Muscle of back (tissue), 11 donors: ENCODE measurements around the gene TSPEAR. TPM values are rescaled to one million over a fixed set of nuclear protein-coding genes. Genes with fewer than 3 reads are reported as not detected.
A peak's percentile ranks its signal among the peaks of the same experiment; 100 is the strongest.
"Not testable (repeated sequence)": the region's sequence is repeated elsewhere in the genome, so short reads cannot be mapped to it uniquely, and the experiment has no call there.

Source experiments
- DNase-seq, 3 donors: peaks; one replicate each; pipeline versions ENCODE4 v3.0.0 to v3.0.0-alpha.2; 2013
- polyA plus RNA-seq, 10 donors: library from polyadenylated mRNA; unstranded; fragments of 120-200 nt; gene quantifications; one replicate each; pipeline ENCODE4 v1.2.1, GENCODE V29; 2013; ENCODE audit not compliant: insufficient read length in 10 of 10

TSPEAR gene
- polyA plus RNA-seq, 10 donors: 0.10 to 3.2 (median 0.22) TPM; not detected in 1

DNA sequence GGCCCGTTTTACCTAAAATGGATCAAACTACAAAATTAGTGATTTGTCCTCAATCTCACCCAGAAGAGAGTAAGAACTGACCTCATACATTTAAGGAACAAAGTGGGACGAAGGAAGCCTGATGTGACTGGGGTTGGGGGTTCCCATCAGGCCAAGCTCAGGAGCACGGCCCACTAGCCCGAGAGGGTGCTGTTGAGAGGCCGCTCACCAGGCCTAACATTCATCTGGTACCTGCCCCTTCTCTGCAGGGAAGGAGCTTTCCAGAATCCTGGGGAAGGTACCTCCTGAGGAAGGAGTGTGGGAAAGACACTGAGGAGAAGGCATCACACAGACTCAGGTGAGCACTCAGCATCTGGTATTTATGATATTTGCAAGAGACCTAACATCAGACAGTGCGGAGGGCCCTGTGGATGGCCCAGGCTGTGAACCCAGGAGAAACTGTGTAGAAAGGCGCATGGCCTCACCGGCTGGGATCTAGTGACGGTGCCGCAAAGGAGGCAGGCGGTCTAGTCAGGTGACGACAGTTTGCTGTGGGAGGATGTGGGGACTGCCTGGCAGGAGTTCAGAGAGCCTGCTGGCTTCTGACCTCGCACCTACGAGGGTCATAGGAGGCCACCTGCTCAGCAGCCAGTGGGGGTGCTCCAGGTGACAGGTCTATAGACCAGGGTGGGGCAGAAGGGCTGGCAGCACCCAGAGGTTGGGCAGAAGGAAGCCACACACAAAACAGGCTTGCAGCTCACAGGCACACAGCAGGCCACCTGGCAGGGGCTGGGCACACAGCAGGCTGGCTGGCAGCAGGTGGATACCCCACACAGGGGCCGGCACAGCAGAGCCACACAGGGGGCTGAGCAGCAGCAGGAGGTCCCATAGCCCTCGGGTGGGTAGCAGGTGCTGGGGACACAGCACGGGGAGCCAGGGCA is 57.5 kb downstream of the TSPEAR start:
- DNase-seq: no peak

DNA sequence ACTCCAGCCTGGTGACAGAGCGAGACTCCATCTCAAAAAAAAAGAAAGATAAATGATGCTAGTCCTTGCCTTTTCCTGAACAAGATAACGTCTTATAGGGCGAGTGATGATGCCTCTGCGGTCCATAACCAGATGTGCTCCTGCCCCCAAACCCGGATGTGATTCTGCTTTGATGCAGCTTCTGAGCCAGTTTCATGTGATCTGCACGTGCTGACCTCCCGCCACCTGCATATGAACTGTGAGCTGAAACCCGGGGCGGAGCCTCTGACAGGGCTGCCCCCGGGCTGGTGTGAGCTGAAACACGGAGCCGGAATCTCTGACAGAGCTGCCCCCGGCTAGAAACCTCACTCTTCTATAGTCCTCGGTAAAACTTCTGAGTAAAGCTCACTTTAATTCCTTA is 58.2 kb downstream of the TSPEAR start:
- DNase-seq: no peak

DNA sequence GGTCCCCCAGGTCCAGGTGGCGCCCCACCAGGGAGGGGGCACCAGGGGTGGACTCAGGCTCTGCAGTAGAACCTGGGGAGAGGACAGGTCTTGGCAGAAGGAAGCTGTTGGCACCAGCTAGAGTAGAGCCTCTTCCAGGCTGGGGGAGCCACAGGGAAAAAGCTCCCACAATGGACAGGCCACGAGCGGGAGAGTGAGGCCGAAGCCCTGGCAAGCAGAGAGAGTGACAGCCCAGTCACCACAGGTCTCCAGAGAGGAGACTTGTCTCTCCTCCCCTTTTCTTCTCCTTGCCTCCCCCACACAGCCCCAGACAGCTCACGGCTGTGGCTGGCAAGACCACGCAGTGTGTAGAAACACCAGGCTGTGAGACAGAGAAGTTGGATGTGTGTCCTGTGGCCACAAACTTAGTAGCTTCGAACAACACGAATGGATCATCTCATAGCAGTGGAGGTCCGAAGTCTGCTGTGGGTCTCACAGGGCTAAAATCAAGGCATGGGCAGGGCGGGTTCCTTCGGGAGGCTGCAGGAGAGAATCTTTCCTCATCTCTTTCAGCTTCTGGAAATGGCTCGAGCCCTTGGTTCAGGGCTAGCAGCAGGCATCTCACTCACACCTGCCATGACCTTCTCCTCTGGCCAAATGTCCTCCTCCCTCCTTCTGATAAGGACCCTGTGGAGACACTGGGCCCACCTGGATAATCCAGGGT is 60.2 kb downstream of the TSPEAR start:
- no peak for DNase-seq

DNA sequence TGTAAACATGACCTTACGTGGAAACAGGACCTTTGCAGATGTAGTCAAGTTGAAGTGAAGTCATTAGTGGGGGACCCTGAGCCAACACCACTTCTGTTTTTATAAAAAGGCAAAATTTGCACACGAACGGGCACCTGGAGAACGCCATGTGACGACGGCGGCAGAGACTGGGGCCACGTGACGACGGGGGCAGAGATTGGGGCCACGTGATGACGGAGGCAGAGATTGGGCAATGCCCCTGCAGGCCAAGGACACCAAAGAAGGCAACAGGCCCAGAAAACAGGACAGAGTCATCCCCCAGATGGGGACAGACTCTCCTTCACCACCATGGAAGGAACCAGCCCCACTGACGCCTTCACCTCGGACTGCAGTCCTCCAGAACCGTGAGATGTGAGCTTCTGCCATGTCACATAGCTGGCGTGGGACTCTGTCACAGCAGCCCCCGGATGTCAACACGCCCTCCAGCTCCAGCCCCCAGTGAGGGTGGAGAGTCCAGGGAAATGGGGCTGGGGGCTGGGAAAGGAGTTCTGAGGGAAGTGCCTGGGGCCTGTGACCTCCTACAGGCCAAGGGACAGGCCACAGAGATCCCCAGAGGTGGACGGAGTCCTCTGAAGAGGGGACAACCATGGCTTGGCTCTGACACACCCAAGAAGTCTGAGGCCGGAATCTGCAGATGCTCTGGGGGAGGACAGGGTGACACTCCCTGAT is 61.0 kb downstream of the TSPEAR start:
- DNase-seq: no peak

DNA sequence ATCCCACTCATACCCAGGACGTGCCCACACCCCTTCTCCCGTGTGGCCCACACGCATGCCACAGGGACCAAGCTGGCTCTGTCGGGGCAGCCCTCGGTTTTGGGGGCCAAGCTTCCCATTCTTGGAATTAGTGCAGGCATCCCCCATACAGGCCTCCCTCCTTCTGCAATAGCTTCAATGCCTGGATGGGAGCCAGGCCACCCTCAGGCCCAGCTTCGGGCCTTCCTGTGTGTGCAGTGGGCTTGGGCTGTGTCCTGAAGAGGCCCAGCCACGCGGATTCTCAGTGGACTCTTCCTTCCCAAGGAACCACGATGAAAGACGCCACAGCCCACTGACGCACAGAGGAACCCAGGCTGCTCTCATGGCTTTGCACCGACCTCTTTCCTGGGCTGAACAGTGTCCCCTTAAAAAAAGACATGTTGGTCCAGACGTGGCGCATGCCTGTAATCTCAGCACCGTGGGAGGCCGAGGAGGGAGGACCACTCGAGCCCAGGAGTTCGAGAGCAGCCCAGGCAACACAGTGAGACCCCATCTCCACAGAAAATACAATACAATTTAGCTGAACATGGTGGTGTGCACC is 61.8 kb downstream of the TSPEAR start:
- DNase-seq: peak in 1 of 3 donors; percentile 22

DNA sequence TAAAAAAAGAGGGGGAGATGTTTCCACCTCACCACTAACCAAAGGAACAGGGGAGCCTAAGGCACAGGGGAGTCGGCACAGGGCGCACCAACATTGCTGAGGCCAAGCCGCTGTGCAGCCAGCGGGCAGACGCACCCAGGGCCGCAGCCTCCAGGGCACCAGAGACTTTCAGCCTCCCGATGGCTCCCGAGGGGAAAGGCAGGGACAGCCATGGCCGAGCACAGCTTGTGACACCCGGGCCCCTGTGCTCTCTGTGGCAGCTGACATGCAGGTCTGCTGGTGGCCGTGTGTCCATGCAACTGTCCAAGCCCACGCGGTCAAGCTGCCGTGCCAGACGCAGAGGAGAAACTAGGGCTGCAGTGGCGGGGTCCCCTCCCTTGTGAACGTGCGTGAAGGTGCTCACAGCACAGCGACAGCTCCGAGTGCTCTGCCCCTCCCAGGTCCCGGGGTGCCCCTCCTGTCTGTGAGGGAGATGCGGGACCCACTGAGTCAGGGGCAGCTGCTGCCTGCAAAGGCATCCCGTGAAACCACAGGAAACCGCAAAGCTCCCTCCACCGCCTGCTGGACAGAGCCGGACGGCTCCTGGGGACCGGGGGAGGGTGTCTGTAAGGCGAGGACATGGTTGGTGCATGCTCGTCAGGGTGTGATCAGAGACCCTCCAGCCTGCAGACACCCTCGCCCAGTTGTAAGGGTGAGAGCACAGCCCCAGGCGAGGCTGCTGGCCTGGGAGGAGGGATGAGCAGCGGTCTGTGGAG is 62.6 kb downstream of the TSPEAR start:
- DNase-seq: no peak

DNA sequence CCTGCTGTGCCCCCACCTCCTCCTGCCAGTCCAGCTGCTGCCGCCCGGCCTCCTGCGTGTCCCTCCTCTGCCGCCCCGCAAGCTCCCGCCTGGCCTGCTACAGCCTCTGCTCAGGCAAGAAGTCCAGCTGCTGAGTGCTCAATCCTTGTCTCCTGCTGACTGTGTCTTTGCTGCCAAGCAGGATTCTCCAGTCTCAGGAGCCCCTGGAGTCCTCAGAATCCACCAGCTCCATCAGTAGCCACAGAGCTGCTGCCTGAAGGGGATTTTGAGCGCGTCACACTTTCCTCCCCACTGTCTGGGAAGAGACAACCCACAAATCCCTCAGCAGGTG is 64.2 kb downstream of the TSPEAR start:
- DNase-seq: peak in 1 of 3 donors; percentile 22

DNA sequence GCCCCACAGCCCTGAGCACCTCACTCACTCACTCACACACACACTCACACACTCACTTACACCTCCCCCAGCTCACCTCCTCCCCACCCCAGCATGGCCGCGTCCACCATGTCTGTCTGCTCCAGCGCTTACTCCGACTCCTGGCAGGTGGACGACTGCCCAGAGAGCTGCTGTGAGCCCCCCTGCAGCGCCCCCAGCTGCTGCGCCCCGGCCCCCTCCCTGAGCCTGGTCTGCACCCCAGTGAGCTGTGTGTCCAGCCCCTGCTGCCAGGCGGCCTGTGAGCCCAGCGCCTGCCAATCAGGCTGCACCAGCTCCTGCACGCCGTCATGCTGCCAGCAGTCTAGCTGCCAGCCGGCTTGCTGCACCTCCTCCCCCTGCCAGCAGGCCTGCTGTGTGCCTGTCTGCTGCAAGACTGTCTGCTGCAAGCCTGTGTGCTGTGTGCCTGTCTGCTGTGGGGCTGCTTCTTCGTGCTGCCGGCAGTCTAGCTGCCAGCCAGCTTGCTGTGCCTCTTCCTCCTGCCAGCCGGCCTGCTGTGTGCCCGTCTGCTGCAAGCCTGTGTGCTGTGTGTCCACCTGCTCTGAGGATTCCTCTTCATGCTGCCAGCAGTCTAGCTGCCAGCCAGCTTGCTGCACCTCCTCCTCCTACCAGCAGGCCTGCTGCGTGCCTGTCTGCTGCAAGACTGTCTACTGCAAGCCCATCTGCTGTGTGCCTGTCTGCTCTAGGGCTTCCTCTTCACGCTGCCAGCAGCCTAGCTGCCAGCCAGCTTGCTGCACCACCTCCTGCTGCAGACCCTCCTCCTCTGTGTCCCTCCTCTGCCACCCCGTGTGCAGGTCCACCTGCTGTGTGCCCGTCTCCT is 64.8 kb downstream of the TSPEAR start, which contains the start of gene KRTAP10-11:
Gene KRTAP10-11 (plus strand): TSS at position 49 of the 856 bp plus-strand sequence. CDS start 45 bp downstream, at position 94.
- DNase-seq: not testable (repeated sequence)

DNA sequence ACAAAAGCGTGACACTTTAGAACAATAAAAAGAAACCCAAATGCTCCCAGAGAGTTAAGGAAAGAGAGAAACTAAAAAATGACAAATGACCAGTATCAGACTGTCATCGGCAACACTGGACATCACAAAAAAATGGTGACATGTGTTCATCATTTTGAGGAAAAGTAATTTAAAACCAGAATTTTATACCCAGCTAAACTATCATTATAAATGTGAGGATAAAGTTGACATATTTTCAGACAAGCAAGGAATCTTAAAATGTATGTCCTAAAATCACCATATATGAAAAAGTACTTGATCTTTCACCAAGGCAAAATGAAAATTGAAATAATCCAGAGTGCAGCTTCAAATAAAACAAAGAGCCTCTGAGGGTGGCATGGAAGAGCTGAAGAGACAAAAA is 66.5 kb downstream of the TSPEAR start:
- no peak for DNase-seq

DNA sequence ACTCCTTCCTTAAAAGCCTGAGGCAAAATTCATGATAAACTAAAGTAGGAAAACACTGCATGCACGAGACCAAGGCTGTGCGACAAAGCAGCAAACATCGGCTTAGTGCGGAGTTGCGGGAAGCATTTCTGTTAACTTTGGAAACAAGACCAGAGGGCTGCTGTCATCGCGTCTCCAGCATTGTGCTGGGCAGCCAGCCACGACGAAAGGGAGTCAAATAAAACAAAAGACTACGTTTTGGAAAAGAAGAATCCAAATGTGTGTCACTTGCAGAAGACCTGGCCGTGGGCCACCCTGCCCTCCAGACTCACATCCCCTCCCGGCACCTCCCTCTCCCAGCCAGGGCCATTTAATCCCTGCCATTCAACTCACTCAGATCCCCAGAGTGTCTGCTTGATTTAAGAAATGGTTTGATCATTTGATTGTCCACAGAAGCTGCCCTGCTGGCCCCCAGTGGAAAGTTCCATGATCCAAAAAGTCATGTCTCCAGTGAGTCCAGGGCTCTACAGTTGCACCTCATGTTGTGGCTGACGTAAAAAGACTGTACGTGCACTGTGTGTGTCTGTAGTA is 67.5 kb downstream of the TSPEAR start:
- DNase-seq: no peak

DNA sequence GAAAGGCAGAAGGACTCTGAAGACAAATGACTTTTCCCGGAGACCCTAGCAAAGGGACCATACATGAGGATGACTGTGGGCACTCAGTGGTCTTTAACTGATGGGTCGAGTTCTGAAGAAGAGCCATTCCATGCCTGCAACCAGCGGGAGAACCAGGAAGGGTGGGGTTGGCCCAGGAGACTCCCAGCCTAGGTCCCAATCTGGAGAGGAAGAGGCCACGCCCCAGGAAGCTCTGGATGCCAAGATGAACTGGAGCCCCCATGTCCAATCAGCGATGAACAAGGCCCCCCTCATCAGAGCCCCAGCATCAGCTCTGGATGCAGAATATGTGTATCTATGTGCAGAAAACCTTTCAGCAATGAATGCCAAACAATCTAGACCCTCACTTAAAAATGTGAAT is 70.6 kb downstream of the TSPEAR start:
- no peak for DNase-seq

DNA sequence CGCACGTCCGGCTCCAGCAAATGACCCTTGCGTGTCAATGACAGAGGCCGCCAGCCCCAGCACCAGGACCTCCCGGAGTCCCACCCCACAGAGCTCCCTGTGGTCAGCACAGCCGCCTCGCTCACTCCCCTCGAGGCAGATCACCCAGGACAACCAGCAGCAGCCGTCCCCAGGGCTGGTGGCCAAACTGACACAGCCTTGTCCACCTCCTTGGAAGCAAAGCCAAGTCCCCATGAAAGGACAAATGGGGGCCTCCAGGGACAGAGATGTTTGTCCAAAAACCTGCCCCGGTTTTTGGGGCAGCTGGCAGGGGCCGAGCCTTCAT is 72.1 kb downstream of the TSPEAR start:
- no peak for DNase-seq

DNA sequence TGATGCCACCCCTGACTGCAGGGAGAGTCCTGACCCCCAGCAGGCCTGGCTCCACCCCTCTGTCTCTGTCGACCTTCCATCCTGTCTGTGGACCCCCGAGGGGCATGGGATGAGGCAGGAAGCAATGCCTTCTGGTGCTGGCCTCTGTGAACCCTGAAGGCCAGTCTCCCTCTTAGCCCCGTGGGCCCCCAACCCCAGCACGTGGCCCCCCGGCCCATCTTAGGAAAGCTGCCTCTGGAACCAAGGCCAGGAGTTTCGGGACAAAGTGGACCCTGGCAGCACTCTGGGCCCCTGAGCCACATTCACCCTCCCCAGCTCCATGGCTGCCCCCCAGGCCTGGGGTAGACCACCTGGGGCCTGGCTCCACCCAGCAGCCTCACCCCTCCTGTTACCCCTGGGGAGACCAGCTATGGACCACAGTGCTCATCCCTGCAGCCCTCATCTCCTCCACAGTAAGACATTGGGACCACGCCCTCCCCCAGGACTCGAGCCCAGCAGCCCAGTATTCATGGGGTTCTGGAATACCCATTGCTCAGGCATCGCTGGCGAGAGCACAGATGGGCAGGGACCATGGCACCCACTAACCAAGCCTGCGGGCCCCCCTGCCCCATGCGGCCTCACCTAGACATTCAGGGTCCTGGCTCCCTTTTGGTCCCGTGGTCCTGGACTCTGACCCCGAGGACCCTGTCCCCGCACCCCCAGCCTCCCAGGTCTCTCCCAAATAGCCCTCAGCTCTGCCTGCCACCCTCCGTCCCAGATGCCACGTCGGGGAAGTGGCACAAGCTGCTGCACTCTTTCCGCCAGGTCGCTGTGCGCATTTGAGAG is 72.7 kb downstream of the TSPEAR start:
- not testable (repeated sequence) for DNase-seq

DNA sequence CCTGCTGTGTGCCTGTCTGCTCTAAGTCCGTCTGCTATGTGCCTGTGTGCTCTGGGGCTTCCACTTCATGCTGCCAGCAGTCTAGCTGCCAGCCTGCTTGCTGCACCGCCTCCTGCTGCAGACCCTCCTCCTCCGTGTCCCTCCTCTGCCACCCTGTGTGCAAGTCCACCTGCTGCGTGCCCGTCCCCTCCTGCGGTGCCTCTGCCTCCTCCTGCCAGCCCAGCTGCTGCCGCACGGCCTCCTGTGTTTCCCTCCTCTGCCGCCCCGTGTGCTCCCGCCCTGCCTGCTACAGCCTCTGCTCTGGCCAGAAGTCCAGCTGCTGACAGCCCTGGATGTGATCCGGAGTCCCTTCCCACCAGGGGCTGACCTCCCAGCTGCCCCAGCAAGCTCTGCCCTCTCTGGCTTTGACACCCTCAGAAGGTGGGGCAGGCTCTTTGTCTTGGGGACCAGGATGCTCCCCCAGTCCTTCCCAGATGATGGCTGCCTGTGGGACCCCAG is 73.5 kb downstream of the TSPEAR start:
- not testable (repeated sequence) for DNase-seq

DNA sequence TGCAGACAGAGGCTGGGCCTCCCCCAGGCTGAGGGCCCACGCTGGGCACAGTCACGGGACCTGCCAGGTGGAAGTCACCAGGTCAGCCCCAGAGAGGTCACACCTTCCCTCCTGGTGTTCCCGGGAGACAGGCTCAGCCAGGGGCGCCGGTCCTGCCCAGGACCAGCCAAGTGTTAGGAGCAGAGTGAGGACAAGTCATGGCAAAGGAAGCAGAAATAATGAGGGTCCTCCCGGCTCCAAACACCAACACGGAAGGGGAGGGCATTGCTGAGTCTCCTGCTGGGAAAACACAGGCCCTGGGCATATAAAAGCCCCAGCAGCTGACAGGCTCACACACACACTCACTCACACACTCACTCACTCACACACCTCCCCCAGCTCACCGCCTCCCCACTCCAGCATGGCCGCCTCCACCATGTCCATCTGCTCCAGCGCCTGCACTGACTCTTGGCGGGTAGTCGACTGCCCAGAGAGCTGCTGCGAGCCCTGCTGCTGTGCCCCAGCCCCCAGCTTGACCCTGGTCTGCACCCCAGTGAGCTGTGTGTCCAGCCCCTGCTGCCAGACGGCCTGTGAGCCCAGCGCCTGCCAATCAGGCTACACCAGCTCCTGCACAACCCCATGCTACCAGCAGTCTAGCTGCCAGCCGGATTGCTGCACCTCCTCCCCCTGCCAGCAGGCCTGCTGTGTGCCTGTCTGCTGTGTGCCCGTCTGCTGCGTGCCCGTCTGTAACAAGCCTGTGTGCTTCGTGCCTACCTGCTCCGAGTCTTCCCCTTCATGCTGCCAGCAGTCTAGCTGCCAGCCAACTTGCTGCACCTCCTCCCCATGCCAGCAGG is 74.1 kb downstream of the TSPEAR start, which contains the start of gene KRTAP10-10:
Gene KRTAP10-10 (plus strand): TSS at position 339 of the 833 bp plus-strand sequence. CDS start 62 bp downstream, at position 401.
- no peak for DNase-seq

DNA sequence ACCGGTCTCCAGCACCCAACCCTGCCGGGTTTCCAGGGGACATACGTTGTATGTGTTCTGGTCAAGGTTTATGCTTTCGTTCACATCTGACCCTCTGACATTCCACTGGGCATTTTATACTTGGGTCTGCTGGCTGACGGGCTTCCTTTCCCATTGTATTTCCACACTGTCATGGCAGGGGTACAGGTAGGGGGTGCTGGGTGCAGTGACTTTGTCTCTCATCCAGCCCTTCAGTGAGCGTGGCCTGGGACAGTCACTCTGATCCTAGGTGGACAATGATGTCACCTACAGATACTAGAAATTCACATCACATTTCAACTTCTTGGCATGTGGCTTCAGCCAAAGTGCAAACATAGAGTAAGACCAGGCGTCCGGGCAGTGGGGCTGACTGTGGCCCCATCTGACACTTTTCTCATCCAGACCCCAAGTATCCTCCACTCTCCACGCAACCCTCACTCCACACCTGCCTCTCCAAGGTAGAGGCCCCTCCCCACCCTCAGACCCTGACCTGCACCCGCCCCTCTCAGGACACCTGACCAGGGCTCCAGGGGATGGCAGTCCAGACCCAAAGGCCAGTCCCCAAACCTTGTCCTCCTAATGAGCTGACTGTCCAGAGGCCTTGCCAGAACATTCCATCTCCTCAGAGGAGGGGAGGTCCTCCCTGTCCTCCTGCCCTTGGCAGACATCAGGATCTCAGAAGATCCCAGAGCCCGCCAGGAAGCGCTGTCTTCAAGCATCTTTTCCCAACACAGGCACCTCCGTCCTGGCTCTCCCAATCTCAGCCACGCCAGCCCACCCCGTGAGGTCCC is 75.0 kb downstream of the TSPEAR start:
- no peak for DNase-seq

DNA sequence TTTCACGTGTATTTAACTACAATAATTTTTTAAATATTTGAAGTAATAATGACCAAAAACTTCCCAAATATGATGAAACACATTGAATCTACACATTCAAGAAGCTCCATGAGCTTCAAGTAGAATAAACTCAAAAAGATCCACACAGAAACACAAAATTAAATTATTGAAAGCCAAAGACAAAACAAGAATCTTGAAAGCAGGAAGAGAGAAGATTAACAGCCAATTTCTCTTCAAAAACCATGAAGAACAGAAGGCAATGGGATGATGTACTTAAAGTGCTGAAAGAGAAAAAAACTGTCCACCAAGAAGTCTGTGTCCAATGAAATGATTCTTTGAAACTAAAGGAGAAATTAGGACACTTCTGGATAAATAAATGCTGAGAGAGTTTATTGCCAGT is 79.3 kb downstream of the TSPEAR start:
- no peak for DNase-seq
